ENCODE data around the gene ZNF519.
A peak's percentile ranks its signal among the peaks of the same experiment; 100 is the strongest.

ZNF519 gene

GRCh38 chr18:14097761-14098160, 34.5 kb downstream of the ZNF519 start:
- no peak for DNase-seq

GRCh38 chr18:14093307-14093915, 38.8 kb downstream of the ZNF519 start:
- no peak for DNase-seq

GRCh38 chr18:14092625-14093306, 39.5 kb downstream of the ZNF519 start:
- no peak for DNase-seq

- no peak for DNase-seq
These were observed 42.5 kb downstream of the ZNF519 start for GRCh38 chr18:14089781-14090180.

- no peak for DNase-seq
These were observed 43.0 kb downstream of the ZNF519 start for GRCh38 chr18:14089191-14089590.

GRCh38 chr18:14086458-14087231, 45.6 kb downstream of the ZNF519 start:
- DNase-seq = peak in 7 of 14 donors; percentile 18 to 35 (median 31)

GRCh38 chr18:14085770-14086457, 46.3 kb downstream of the ZNF519 start:
- DNase-seq = peak in 3 of 14 donors; percentile 2 to 52 (median 33)

GRCh38 chr18:14075196-14075595, 57.0 kb downstream of the ZNF519 start:
- no peak for DNase-seq

GRCh38 chr18:14074187-14074586, 58.0 kb downstream of the ZNF519 start:
- DNase-seq = no peak

GRCh38 chr18:14053661-14054060, 78.6 kb downstream of the ZNF519 start:
- DNase-seq = no peak
